ENCODE data around the gene ASPG.

ASPG gene

DNA sequence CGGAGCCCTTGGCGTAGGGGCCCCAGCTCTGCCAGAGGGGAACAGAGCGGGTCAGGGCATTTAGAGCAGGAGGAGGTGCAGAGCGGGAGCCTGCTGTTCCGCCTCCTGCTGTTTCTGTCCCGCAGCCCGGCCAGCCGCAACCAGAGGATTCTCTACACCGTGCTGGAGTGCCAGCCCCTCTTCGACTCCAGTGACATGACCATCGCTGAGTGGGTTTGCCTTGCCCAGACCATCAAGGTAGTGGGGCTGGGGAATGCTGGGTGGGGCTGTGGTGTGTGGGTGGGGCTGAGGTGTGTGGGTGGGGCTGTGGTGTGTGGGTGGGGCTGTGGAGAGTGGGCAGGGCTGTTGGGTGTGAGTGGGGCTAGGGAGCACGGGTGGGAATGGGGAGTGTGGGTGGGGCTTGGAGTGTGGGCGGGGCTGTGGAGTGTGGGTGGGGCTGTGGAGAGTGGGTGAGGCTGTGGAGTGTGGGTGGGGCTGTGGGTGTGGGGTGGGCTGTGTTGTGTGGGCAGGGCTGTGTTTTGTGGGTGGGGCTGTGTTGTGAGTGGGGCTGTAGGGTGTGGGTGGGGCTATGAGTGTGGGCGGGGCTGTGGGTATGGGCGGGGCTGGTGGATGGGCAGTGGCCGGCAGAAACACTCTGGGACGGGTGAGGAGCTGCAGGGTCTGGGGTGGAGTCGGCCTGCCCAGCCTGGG lies 8.0 kb downstream of the ASPG start:
- DNase-seq (ENCODE audit: low spot score): no peak

- no peak for DNase-seq (ENCODE audit: low spot score)
Measured at GRCh38 chr14:104094056-104094708, 8.7 kb downstream of the ASPG start.

- DNase-seq (ENCODE audit: low spot score): no peak
Measured at GRCh38 chr14:104094709-104095425, 9.4 kb downstream of the ASPG start.

GRCh38 chr14:104095426-104096310 lies 10.2 kb downstream of the ASPG start:
- no peak for DNase-seq (ENCODE audit: low spot score)

DNA sequence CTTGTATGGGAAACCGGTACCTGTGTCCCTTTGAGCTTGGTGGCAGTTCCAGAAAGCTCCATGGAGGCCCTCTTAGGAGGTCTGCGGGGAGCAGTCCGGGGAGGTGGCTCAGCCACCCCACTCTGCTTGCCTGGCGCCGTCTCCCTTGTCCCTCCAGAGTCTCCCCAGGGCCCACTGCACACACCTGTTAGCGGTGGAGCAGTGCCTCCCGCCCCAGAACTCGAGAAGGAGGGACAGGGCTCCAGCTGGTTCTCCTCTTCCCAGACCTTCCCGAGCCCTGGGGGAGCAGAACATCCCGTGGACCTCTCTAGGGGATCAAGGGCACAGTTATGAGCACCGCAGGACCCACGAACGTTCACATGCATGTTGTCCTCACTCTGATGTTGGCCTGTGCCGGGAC lies 10.8 kb downstream of the ASPG start:
- no peak for DNase-seq (ENCODE audit: low spot score)

DNA sequence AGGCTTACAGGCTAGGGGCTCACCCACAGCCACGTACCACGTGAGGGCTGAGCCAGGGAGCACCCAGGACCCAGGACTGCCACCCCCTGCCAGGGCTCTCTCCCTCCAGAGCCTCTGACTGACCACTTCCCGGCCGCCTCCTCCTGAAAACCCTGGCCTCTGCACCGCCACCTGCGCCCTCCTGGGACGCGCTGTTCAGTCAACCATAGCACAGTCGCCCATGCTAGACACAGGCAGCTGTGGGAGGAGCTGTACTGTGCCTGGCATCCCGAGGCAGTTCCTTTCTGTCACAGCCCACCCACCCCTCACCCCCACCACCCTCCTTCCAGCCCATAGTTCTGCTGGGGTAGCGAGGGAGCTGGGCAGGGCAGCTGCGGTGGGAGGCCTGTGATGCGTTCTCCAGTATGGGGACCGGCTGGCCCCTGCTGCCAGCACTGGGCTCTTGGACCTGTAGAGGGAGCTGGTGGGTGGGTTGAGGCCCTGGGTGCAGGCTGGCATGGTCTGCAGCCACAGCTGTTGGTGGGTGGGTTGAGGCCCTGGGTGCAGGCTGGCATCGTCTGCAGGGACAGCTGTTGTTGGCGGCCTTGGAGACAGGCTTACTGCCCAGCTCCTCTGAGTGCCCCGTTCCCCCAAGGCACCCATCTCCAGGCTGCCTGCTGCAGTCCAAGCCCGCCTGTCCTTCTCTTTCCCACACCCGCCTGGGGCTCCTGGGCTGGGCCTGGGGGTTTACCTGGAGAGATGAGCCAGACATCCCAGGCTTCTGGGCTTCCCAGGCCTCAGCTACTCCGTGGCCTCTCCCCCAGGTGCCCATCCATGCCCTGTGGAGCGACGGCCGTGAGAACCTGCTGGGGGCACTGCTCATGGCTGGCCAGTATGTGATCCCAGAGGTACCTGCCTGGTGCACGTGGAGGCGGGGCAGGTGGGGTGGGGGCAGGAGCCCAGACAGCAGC lies 11.5 kb downstream of the ASPG start:
- DNase-seq (ENCODE audit: low spot score): no peak

DNA sequence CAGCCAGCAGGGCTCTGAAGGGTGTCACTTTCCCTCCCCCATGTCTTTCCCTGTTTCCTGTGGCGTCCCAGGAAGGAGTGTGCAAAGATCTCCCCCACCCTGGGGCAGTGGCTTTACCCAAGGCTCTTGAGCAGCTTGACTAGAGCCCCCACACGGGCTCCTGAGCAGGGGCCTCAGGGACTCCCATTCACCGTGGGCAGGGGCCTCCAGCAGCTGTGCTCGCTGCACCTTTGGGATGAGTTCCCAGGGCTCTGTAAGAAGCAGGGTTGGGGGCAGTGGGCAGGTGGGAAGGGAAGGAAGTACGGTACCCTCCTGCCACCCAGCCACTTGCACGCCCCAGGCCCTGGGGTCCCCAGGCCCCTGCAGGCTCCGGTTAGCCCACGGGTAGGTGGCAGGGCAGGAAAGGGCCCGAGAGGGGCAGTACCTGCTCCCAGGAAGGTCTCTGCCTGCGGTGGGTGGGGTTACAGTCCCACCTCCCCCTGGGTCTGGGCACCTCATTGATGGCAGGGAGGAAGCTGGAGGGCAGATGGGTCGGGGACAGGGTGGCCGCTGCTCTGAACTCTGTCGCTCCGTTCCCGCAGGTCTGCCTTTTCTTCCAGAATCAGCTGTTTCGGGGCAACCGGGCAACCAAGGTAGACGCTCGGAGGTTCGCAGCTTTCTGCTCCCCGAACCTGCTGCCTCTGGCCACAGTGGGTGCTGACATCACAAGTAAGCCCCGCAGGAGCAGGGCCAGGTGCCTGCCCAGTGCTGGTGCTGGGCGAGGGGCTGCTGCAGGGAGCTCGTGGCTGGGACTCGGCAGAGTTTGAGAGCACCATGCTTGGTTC lies 13.0 kb downstream of the ASPG start:
- no peak for DNase-seq (ENCODE audit: low spot score)

DNA sequence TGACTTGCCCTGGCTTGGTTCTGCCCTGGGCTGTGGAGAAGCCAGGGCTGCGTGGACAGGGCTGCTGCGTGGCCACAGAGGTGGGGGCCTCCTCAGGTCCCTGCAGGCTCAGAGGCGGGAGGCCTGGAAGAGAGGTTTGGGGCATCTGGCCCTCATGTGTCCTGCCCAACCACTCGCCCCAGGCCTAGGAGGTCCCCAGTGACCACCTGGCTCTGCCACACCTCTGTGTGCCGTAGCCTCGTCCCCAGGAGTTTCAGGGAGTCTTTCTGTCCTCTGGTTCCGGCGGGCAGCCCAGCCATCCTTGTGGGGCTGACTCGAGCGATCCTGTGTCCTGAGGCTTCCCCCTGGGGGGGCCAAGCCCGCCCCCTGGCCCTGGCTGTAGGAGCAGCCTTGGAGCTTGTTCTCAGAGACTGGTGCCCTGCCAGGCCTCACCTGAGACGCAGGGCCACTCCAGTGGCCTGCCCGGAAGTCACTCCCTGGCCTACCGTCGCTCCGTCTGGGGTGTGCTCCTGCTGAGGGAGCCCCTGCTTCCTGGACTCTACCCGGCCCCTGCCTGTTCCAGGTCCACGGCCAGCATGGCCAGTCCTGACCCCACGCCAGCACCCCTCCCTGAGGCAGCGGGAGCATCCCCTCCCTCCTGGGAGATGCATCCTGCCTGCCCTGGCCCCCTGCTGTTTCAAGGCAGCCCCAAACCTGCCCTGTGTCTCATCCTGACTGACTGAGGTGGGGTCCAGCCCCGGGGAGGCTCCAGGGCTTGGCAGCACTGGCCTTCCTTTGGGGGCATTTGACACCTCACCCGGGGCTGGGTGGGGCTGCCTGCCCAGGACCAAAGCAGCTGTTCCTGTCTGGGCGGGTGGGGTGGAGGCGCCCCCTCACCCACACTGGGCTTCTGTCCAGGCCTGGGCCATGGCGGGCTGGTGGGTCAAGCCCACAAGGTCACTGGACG lies 13.9 kb downstream of the ASPG start:
- no peak for DNase-seq (ENCODE audit: low spot score)

DNA sequence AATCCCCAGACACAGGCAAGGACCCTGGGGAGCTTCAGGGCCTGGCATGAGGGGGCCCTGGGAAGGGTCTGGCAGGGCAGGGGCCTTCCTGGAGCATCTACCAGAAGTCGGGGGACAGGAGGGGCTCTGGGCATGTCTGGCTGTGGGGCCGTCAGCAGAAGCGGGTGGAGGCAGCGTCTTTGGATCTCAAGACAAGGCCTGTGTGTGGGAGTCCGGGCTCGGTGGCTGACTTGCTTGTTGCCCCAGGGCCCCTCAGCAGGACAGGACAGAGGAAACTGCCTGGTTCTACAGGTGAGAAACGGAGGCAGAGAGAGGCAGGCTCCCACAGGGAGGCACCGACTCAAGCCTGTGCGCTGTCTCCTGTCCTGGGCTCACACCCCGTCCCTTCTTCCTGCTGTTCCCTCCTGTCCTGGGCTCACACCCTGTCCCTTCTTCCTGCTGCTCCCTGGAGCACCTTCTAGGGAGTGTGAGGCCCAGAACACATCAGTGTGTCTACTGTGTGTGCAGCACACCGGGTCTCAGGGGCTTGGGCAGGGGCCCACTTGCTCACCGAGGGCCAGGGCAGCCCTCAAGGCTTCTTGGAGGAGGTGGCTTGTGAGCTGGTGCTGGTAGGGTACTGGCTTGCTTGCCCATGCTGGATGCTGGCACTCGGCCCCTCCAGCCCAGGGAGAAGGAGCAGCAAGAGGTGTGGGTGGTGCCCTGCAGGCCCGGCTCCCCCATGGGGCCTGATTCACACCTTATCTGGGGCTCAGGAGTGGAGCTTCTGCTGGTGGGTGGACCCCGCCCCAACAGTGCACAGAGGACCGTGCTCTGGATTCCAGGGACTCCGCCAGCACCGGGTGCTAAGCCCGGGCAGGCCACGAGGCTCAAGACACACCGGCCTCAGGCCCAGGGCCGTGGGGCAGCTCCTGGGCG lies 14.9 kb downstream of the ASPG start:
- no peak for DNase-seq (ENCODE audit: low spot score)

GRCh38 chr14:104101086-104101621 lies 15.7 kb downstream of the ASPG start:
- no peak for DNase-seq (ENCODE audit: low spot score)

GRCh38 chr14:104101651-104102281 lies 16.3 kb downstream of the ASPG start:
- DNase-seq (ENCODE audit: low spot score): no peak

GRCh38 chr14:104102282-104102914 lies 16.9 kb downstream of the ASPG start:
- no peak for DNase-seq (ENCODE audit: low spot score)

- DNase-seq (ENCODE audit: low spot score): no peak
Measured at GRCh38 chr14:104103061-104103445, 17.6 kb downstream of the ASPG start.

DNA sequence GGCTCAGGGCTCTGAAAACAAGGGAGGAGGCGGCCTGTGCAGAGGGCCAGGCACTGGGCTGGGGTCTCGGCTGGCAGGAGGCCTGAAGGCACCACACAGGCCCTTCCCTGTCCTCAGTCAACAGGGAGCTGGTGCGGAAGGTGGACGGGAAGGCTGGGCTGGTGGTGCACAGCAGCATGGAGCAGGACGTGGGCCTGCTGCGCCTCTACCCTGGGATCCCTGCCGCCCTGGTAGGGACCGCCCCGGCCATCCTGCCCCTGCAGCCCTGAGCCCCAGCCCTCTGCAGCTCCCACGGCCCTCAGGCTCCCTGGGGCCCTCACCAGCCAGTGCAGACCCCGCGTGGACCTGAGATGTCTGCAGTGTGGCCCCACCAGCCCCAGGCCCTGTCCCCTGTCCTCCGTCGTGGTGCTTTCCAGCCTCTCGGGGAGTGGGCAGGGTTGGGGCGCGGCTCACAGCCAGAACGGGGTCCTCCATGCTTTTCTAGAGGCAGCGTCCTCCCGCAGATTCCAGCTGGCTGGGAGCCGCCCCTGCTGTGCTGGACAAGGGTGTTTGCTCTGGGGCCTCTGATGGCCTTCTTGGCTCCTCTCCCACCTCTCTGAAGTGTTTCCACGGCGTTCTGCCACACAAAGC lies 18.1 kb downstream of the ASPG start:
- DNase-seq (ENCODE audit: low spot score): no peak

- no peak for DNase-seq (ENCODE audit: low spot score)
Measured at GRCh38 chr14:104104076-104104901, 18.8 kb downstream of the ASPG start.
